OCI-LY3 (cell line): Measurements from ENCODE around the gene ZSWIM6.

Experiments used
- H2AFZ ChIP-seq: fragments of 200-600, 300-600 bp; shearing (Covaris generic); 2 replicates; pipeline ENCODE4 v1.6.0; 2014; ENCODE audit warnings: antibody characterized with exemption, low read depth, low read length
- H3K27ac ChIP-seq: fragments of 200-600, 300-600 bp; sonication (generic); 2 replicates; pipeline ENCODE4 v1.5.1; 2014; ENCODE audit warnings: mild to moderate bottlenecking, low read length, moderate library complexity, mixed read lengths
- H3K27me3 ChIP-seq: fragments of 200-600, 300-600 bp; sonication (generic); 2 replicates; pipeline ENCODE4 v1.6.1; 2014; ENCODE audit warnings: low read depth, low read length, mixed read lengths
- H3K36me3 ChIP-seq: fragments of 200-600, 300-600 bp; sonication (generic); replicated peaks from 2 replicates; pipeline ENCODE3; 2014; ENCODE audit warnings: low read depth, low read length, mixed read lengths
- H3K4me1 ChIP-seq: fragments of 300-600, 200-600 bp; sonication (generic); 2 replicates; pipeline ENCODE4 v1.6.1; 2014; ENCODE audit warnings: low read length, mixed read lengths
- H3K4me2 ChIP-seq: fragments of 200-600, 300-600 bp; sonication (generic); 2 replicates; pipeline ENCODE4 v1.6.1; 2014; ENCODE audit warnings: low read length, mixed read lengths
- H3K4me3 ChIP-seq: fragments of 300-600, 200-600 bp; sonication (generic); 2 replicates; pipeline ENCODE4 v1.5.1; 2014; ENCODE audit warnings: antibody characterized with exemption, mild to moderate bottlenecking, low read length, moderate library complexity
- H3K79me2 ChIP-seq: fragments of 300-600, 200-600 bp; shearing (Covaris generic); 2 replicates; pipeline ENCODE4 v1.6.1; 2014; ENCODE audit warnings: mild to moderate bottlenecking, low read length, mixed read lengths
- H3K9ac ChIP-seq: fragments of 300-600, 200-600 bp; shearing (Covaris generic); 2 replicates; pipeline ENCODE4 v1.6.0; 2014; ENCODE audit warnings: mild to moderate bottlenecking, low read length, moderate library complexity
- H3K9me3 ChIP-seq: fragments of 200-600, 300-600 bp; shearing (Covaris generic); 2 replicates; pipeline ENCODE4 v1.6.1; 2014; ENCODE audit warnings: low read length, mixed read lengths; ENCODE audit not compliant: insufficient read depth
- H4K20me1 ChIP-seq: fragments of 200-600, 300-600 bp; sonication (generic); 2 replicates; pipeline ENCODE4 v1.6.1; 2016; ENCODE audit warnings: low read length, mixed read lengths; ENCODE audit not compliant: insufficient read depth
- CTCF ChIP-seq: fragments of 200-600, 300-600 bp; sonication (generic); IDR thresholded peaks from 2 replicates; pipeline ENCODE4 v1.5.1; 2014; ENCODE audit warnings: antibody characterized with exemption, low read length, low read depth
- EZH2phosphoT487 ChIP-seq: fragments of 200-600 bp; shearing (Covaris generic); IDR thresholded peaks from 2 replicates; pipeline ENCODE4 v1.6.1; 2018; ENCODE audit warnings: antibody characterized with exemption, mixed run types, low read depth

The ZSWIM6 gene

GRCh38 chr5:61465496-61465895 is 133.4 kb downstream of the ZSWIM6 start:
- H3K4me1 ChIP-seq = no peaks in the 10 kb centered on the region

GRCh38 chr5:61466017-61466416 is 134.0 kb downstream of the ZSWIM6 start:
- TF ChIP-seq CTCF (no peak), EZH2phosphoT487 (no peak)
- no peaks in the 10 kb centered on the region for H3K79me2 ChIP-seq
- H3K4me1 ChIP-seq = no peaks in the 10 kb centered on the region
- H2AFZ ChIP-seq = no peak overlapping the region
- no peaks in the 10 kb centered on the region for H3K36me3 ChIP-seq
- no peak overlapping the region for H3K9ac ChIP-seq
- peaks cover 9% of the 10 kb centered on the region; the same call in 1 of the 2 replicates for H4K20me1 ChIP-seq
- H3K4me2 ChIP-seq = no peak overlapping the region
- no peaks in the 10 kb centered on the region for H3K27me3 ChIP-seq
- no peak overlapping the region for H3K27ac ChIP-seq
- no peaks in the 10 kb centered on the region for H3K9me3 ChIP-seq
- no peak overlapping the region for H3K4me3 ChIP-seq

More at GRCh38 chr5:61465496-61465895, 133.4 kb downstream of the ZSWIM6 start:
- H3K79me2 ChIP-seq = no peaks in the 10 kb centered on the region
- H3K9me3 ChIP-seq = no peaks in the 10 kb centered on the region
- no peak overlapping the region for H3K4me2 ChIP-seq
- H3K36me3 ChIP-seq = no peaks in the 10 kb centered on the region
- H3K4me3 ChIP-seq = no peak overlapping the region
- TF ChIP-seq CTCF = no peak
- peaks cover 9% of the 10 kb centered on the region; the same call in 1 of the 2 replicates for H4K20me1 ChIP-seq
- no peak overlapping the region for H2AFZ ChIP-seq
- H3K27me3 ChIP-seq = no peaks in the 10 kb centered on the region
- no peak overlapping the region for H3K9ac ChIP-seq
- H3K27ac ChIP-seq = no peak overlapping the region

GRCh38 chr5:61467766-61468482 is 135.9 kb downstream of the ZSWIM6 start:
- H3K4me1 ChIP-seq = no peaks in the 10 kb centered on the region
- H3K4me2 ChIP-seq = no peak overlapping the region
- H3K79me2 ChIP-seq = no peaks in the 10 kb centered on the region

GRCh38 chr5:61468483-61468865 is 136.4 kb downstream of the ZSWIM6 start:
- no peaks in the 10 kb centered on the region for H3K4me1 ChIP-seq
- TF ChIP-seq EZH2phosphoT487 = no peak
- TF ChIP-seq CTCF = no peak
- H3K79me2 ChIP-seq = no peaks in the 10 kb centered on the region
- H2AFZ ChIP-seq = no peak overlapping the region
- H3K4me2 ChIP-seq = no peak overlapping the region
- no peaks in the 10 kb centered on the region for H3K9me3 ChIP-seq
- H3K27ac ChIP-seq = no peak overlapping the region
- H3K27me3 ChIP-seq = no peaks in the 10 kb centered on the region
- peaks cover 9% of the 10 kb centered on the region; the same call in 1 of the 2 replicates for H4K20me1 ChIP-seq
- H3K4me3 ChIP-seq = no peak overlapping the region
- no peaks in the 10 kb centered on the region for H3K36me3 ChIP-seq
- no peak overlapping the region for H3K9ac ChIP-seq

More at GRCh38 chr5:61467766-61468482, 135.9 kb downstream of the ZSWIM6 start:
- no peaks in the 10 kb centered on the region for H3K9me3 ChIP-seq
- H3K36me3 ChIP-seq = no peaks in the 10 kb centered on the region
- no peaks in the 10 kb centered on the region for H3K27me3 ChIP-seq
- no peak overlapping the region for H3K4me3 ChIP-seq
- peaks cover 9% of the 10 kb centered on the region; the same call in 1 of the 2 replicates for H4K20me1 ChIP-seq
- no peak for TF ChIP-seq CTCF
- TF ChIP-seq EZH2phosphoT487 = no peak
- H2AFZ ChIP-seq = no peak overlapping the region
- no peak overlapping the region for H3K9ac ChIP-seq
- no peak overlapping the region for H3K27ac ChIP-seq
